Activated T-cell treated with anti-CD3 and anti-CD28 coated beads for 24 hours (primary cell): ENCODE data around the gene BMPR2.
"Not testable (repeated sequence)": the region's sequence is repeated elsewhere in the genome, so short reads cannot be mapped to it uniquely, and the experiment has no call there.

Experiments
- DNase-seq: peaks from one replicate; pipeline ENCODE4 v3.0.0-alpha.2; 2020; ENCODE audit warnings: low read depth

BMPR2 gene

GRCh38 chr2:202382684-202383083 is 6.6 kb downstream of the BMPR2 start:
- DNase-seq, result no peak

GRCh38 chr2:202386495-202386894 is 10.4 kb downstream of the BMPR2 start:
- not testable (repeated sequence) for DNase-seq

GRCh38 chr2:202387608-202388342 is 11.6 kb downstream of the BMPR2 start:
- no peak for DNase-seq

DNA sequence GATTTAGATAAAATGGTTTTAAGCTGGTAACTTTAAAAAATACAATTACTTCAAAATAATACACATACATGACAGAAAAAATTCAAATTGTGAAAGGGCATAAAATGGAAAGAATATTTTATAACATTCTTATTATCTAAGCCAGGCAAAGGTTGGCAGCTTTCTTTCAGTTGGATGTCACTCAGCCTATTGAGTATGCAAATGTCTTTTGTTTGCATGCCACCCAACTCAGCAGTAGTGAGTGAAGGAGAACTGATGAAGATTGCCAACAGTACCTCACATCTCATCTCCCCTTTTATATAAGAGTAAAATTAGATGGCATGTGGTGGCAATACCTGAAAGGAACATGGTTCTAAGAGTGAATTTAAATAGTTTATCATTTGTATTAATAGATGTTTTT is 24.8 kb downstream of the BMPR2 start:
- no peak for DNase-seq

GRCh38 chr2:202405798-202406197 is 29.7 kb downstream of the BMPR2 start:
- DNase-seq, result no peak

DNA sequence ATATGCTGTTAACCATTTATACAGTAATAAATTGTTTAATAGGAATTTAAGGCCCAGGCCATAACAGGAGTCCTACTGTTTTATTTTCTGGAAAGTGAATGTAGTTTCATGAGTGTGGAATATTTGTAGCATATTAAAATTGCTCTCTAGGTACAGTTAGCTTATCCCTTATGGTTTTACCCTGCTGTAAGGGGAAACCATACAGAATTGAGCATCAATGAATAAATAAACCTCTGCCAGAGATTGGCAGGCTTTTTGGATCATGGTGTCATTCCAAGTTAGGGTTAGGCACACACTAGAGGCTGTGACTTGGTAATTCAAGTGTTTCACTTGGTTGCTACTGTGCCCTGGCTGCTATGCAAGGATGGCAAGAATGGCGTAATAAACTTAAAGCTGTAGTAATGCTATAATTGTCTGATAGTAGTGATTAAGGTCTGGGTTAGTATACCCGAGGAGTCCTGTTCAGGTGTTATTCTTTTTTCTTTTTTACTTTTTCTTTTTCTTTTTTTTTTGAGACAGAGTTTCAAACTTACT is 30.4 kb downstream of the BMPR2 start:
- DNase-seq, result no peak

GRCh38 chr2:202408546-202409140 is 32.5 kb downstream of the BMPR2 start:
- no peak for DNase-seq

DNA sequence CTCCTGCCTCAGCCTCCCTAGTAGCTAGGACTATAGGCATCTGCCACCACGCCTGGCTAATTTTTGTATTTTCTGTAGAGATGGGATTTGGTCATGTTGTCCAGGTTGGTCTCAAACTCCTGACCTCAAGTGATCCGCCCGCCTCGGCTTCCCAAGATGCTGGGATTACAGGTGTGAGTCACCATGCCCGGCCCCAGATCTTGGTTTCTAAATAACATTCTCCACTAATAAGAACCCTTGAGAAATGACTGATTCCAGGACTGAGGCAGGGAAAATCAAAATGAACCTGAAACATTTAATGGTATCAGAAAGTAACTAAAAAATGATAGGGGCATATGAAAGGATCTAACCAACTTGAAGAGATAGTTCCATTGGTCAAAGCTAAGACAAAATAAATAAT is 34.0 kb downstream of the BMPR2 start:
- no peak for DNase-seq

GRCh38 chr2:202411097-202411496 is 35.0 kb downstream of the BMPR2 start:
- DNase-seq, result no peak

GRCh38 chr2:202418027-202418426 is 41.9 kb downstream of the BMPR2 start:
- DNase-seq, result no peak

DNA sequence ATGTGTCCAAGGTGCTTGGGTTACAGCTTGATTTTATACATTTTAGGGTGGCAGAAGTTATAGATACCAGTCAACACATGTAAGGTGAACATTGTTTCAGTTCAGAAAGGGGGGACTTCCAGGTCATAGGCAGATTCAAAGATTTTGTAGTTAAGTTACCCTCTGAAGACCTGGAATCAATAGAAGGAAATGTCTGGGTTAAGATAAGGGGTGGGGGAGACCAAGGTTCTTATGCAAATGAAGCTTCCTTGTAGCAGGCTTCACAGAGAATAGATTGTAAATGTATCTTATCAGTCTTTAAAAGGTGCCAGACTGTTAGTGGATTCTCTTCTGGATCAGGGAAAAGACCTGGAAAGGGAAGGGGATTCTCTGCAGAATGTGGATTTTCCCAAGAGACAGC is 42.4 kb downstream of the BMPR2 start:
- no peak for DNase-seq

- DNase-seq, result no peak
These were observed 47.0 kb downstream of the BMPR2 start for GRCh38 chr2:202423139-202423538.

- no peak for DNase-seq
These were observed 48.9 kb downstream of the BMPR2 start for GRCh38 chr2:202425036-202425435.

- no peak for DNase-seq
These were observed 50.6 kb downstream of the BMPR2 start for GRCh38 chr2:202426751-202427150.

DNA sequence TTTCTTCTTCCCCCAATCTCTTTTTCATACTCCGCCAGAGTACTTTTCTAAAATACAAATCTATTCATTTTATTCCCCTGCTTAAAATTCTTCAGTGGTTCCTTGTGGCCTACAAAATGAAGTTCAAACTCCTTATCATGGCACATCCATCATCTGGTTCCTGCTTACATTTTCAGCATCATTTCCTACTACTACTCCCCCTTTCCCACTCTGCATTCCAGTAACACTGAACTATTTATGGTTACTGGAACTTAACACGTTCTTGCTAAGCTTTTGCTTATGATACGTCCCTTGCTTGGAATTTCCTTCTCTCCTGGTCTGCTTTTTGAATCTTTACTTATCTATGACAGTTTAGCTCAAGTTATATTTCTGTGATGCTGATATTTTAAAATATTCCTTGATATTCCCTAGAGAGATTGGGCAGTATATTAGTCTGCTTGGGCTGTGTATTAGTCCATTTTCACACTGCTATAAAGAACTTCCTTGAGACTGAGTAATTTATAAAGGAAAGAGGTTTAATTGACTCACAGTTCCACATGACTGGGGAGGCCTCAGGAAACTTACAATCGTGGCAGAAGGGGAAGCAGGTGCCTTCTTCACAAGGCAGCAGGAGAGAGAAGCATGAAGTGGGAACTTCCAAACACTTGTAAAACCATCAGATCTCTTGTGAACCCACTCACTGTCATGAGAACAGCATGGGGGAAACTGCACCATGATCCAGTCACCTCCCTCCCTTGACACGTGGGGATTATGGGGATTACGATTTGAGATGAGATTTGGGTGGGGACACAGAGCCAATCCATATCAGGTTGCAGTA is 53.2 kb downstream of the BMPR2 start:
- no peak for DNase-seq

GRCh38 chr2:202432776-202433175 is 56.6 kb downstream of the BMPR2 start:
- DNase-seq, result no peak

DNA sequence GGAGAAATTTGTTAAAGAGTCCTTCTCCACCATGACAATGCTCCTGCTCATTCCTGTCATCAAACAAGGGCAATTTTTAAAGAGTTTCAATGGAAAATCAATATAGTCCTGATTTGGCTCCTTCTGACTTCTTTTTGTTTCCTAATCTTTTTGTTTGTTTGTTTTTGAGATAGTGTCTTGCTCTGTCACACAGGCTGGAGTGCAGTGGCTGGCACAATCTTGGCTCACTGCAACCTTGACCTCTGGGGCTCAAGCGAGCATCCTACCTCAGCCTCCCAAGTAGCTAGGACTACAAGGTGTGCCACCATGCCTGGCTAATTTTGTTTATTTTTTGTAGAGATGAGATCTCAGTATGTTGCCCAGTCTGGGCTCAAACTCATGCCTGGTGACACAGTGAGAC is 58.3 kb downstream of the BMPR2 start:
- no peak for DNase-seq

GRCh38 chr2:202436626-202437025 is 60.5 kb downstream of the BMPR2 start:
- DNase-seq, result no peak

GRCh38 chr2:202440117-202440516 is 64.0 kb downstream of the BMPR2 start:
- not testable (repeated sequence) for DNase-seq

DNA sequence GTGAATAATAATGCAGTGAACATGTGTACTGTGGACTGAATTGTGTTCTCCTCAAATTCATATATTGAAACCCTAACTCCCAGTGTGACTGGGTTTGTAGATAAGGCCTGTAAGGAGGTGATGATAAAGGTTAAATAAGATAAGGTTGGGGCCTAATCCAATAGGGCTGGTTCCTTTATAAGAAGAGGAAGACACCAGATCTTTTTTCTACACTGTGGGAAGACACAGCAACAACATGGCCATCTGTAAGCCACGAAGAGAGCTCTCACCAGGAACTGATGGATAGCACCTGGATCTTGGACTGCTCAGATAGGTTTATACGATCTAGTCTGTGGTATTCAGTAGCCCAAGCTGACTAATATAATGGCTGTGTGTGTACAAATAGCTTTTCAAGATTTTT is 66.8 kb downstream of the BMPR2 start:
- no peak for DNase-seq

- DNase-seq, result no peak
These were observed 67.9 kb downstream of the BMPR2 start for GRCh38 chr2:202444000-202444399.

GRCh38 chr2:202449344-202449743 is 73.2 kb downstream of the BMPR2 start:
- no peak for DNase-seq

DNA sequence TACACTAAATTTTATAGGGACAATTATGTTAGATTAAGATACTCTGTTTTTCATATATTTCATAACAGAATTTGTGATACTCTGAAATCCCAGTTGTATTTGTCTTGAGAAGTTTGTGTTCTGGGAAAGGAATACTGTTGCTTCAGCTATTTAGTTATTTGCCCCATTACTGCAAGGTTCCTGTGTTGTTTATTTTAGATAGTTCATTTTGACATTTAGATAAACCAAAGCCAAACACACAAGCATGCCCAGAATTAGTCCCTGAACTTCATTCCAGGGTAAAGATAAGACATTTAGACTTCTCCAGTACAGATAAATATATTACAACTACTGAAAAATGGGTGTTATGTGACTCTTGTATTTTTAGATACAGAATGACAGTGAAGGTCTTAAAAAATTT is 74.7 kb downstream of the BMPR2 start:
- DNase-seq, result no peak
